ENCODE results near the gene ACOX1. TPM values are rescaled to one million over a fixed set of nuclear protein-coding genes. Genes with fewer than 3 reads are reported as not detected.

ACOX1 gene
- total RNA-seq, 1 donor from 2014 or later, result 23.3 TPM

DNA sequence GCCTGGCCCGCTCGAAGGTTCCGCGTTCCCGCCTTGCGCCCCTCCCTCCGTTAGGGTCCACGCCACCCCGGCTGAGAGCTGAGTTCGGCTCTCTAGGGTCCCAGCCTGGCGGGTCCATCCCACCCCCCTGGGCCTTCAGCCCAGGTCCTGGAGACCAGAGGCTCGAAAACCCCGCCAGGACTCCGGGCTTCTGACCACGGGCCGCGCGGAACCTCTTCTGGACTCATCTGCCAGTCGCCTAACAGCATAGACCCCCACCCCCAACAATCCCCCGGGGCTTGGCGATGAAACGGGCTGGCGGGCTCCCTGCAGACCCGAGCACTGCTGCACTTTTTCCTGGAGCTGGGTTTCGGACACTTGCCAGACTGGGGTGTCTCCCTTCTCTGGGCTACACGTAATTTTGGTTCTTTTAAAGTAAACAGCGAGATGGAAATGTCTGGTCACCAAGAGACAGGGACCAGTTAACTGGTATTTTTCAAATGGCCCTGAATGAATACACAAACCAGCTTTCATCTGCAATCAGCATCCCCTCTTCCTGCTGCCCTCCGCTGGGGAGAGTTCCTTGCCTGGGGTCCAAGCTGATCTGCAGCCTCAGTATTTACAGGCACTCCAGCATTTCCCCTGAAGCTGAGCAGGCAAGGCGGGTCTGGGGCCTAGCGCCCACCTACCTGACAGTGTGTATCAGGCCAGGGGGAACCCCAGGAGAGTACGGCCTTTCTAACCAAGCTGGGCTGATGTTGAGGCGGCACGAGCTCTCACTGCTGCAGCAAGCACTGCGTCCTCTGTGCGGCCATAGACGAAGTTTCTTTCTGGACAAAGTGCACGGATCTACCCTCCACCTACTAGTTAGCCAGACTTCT, 81.6 kb downstream of the ACOX1 start:
- ATAC-seq (ENCODE audit: low read depth) (no peak), DNase-seq (no peak)
- ChIA-PET POLR2A (interaction anchor here (1.0 to 3.7 kb wide), 14 partner anchors 8 to 829 kb away, joined by 3 to 53 read pairs (median 16); partner anchors contain the start of genes GALK1, JMJD6, METTL23 and MRPL38), CTCF (interaction anchor here (0.7 to 2.1 kb wide), 11 partner anchors 8 to 144 kb away, joined by 3 to 12 read pairs (median 4); partner anchors contain the start of genes MRPL38 and WBP2)
- Mint-ChIP-seq H3K4me1 (peaks cover 27% of the 10 kb centered on the region), H3K9me3 (no peaks in the 10 kb centered on the region), H3K27me3 (no peaks in the 10 kb centered on the region), H3K27ac (peak overlapping the region; percentile 41), H3K4me3 (peak overlapping the region; percentile 76), H3K36me3 (ENCODE audit: low read depth) (peaks cover 39% of the 10 kb centered on the region)
- intact Hi-C loops (cut with micrococcal nuclease), result loop anchor here (2.0 kb wide), 1 partner anchor 119 kb away; a partner anchor contains a TSS
- TF ChIP-seq, protein P1, sequence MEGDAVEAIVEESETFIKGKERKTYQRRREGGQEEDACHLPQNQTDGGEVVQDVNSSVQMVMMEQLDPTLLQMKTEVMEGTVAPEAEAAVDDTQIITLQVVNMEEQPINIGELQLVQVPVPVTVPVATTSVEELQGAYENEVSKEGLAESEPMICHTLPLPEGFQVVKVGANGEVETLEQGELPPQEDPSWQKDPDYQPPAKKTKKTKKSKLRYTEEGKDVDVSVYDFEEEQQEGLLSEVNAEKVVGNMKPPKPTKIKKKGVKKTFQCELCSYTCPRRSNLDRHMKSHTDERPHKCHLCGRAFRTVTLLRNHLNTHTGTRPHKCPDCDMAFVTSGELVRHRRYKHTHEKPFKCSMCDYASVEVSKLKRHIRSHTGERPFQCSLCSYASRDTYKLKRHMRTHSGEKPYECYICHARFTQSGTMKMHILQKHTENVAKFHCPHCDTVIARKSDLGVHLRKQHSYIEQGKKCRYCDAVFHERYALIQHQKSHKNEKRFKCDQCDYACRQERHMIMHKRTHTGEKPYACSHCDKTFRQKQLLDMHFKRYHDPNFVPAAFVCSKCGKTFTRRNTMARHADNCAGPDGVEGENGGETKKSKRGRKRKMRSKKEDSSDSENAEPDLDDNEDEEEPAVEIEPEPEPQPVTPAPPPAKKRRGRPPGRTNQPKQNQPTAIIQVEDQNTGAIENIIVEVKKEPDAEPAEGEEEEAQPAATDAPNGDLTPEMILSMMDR (IDR thresholded peaks at IDR 0.05), result no peak

DNA sequence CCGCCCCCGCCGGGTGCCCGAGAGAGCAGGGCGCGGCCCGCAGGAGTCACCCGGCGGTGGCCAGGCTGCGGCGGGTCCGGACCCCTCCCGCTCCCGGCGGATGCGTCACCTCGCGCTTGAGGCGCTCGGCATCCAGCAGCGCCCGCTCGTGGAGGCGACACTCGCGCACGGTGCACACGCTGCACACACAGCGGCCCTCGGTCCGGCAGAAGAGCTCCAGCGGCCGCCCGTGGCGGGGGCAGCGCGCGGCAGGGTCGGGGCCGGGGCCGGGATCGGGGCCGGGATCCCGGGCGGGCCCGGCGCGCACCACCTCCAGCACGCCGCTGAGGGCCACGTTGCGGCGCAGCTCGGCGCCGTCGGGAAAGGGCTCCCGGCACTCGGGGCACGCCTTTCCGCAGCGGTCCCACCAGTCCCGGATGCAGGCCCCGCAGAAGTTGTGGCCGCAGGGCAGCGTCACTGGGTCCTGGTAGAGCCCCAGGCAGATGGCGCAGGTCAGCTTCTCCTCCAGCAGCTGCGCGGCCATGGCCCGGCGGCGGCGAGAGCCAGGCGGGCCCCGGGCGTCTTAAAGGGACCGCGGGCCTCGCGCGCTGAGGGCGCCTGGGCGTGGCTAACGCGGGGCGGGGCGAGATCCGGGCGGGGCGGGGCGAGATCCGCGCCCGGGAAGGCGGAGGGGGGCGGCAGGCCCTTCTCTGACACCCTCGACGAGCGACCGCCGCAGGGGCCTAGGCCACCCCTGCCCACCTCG, 82.4 kb downstream of the ACOX1 start, which contains the start of gene TRIM65:
TRIM65 (minus strand) TSS at position 537 of the 745 bp plus-strand sequence; CDS start at position 523, 14 bp downstream.
- H3K27me3 Mint-ChIP-seq, result no peaks in the 10 kb centered on the region
- peak within 1 kb of the TSS; percentile 82 for H3K4me3 Mint-ChIP-seq
- CTCF ChIA-PET, result interaction anchor here (0.6 to 2.1 kb wide), 17 partner anchors 8 to 549 kb away, joined by 3 to 12 read pairs (median 3); partner anchors contain the start of genes MRPL38, SMIM5 and WBP2
- peak; percentile 85 for ATAC-seq (ENCODE audit: low read depth)
- no peaks in the 10 kb centered on the region for H3K9me3 Mint-ChIP-seq
- intact Hi-C loops (cut with micrococcal nuclease), result loop anchor here (1.0 to 2.0 kb wide), 5 partner anchors 8 to 118 kb away; partner anchors contain the start of genes MRPL38 and WBP2
- H3K4me1 Mint-ChIP-seq, result peaks cover 27% of the 10 kb centered on the region
- peaks cover 32% of the 10 kb centered on the region for H3K36me3 Mint-ChIP-seq (ENCODE audit: low read depth)
- POLR2A ChIA-PET, result interaction anchor here (0.7 to 3.7 kb wide), 21 partner anchors 8 to 830 kb away, joined by 3 to 53 read pairs (median 6); partner anchors contain the start of genes ACOX1, FBF1, GALK1 and GGA3
- TF ChIP-seq, protein P1 (IDR thresholded peaks at IDR 0.05), result no peak
- peak; percentile 86 for DNase-seq
- peak within 1 kb of the TSS; percentile 73 for H3K27ac Mint-ChIP-seq

DNA sequence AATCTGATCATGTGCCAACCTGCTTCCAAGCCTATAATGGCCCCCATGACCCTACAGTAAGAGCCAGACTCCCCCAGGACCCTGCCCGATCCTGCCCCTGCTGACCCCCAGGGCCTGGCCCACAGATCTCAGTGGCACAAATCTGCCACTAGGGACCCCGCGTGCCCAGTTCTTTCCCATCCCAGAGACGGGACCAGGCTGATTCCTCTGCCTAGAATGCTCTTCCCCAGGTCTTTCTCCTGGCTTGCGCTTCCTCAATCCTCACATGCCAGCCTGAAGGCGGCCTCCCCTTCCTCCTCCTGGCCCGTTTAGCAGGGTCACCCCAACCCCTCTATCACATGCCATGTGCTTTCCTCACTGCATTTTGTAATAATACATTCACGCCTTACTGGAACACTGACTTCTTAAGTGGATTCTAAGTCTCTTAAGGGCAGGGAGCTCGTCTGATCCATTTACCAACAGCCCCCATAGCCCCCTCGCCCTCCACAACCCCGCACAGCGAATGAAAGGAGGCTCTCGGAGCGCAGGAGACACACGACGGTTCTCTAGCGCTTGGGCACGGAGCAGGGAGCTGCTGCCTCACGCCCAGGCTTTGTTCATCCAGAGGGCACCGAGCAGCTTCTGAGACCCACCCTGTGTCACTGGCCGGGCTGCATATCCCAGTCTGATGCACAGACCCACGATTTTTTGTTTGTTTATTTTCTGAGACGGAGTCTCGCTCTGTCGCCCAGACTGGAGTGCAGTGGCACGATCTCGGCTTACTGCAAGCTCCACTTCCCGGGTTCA, 83.4 kb downstream of the ACOX1 start:
- Mint-ChIP-seq H3K36me3 (ENCODE audit: low read depth) (peaks cover 30% of the 10 kb centered on the region), H3K4me1 (peaks cover 27% of the 10 kb centered on the region), H3K27me3 (no peaks in the 10 kb centered on the region), H3K4me3 (peak overlapping the region; percentile 82), H3K27ac (peak overlapping the region; percentile 73), H3K9me3 (no peaks in the 10 kb centered on the region)
- ChIA-PET CTCF (interaction anchor here (0.9 to 2.1 kb wide), 13 partner anchors 17 to 263 kb away, joined by 3 to 12 read pairs (median 3); partner anchors contain the start of genes SMIM5, TRIM47 and WBP2), POLR2A (interaction anchor here (0.8 to 3.7 kb wide), 15 partner anchors 9 to 831 kb away, joined by 3 to 53 read pairs (median 16); partner anchors contain the start of genes ACOX1, FBF1, JMJD6 and METTL23)
- DNase-seq (no peak), ATAC-seq (ENCODE audit: low read depth) (no peak)
- intact Hi-C loops (cut with micrococcal nuclease), result loop anchor here (1.0 to 2.0 kb wide), 5 partner anchors 9 to 117 kb away; partner anchors contain the start of genes MRPL38 and WBP2
- TF ChIP-seq, protein P1 (IDR thresholded peaks at IDR 0.05), result no peak

DNA sequence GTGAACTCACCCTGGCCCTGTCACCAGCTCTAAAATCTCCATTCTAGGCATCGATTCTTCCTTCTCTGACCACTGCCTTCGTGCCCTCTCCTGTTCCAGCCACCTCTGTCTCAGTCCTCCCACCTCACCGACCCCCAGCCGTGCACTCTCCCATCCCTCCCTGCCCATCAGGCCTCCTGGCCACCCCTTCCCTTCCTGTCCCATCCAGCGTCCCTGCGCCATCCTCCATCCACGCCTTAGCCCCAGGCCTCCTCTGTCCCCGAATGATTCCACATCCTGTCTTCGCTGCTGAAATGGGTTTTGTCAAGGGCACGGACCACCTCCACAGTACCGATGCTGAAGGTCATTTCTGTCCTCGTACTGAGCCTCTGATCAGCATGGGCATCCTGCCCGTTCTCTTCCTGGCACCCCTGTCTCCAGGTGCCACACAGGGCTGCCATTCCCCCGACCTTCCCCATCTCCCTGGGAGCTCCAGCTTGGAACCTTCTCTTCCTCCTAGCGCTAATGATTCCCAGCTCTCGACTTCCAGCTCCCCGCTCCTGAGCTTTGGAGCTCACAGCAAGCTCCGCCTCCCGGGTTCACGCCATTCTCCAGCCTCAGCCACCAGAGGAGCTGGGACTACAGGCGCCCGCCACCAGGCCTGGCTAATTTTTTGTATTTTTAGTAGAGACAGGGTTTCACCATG, 84.8 kb downstream of the ACOX1 start:
- H3K4me3 Mint-ChIP-seq, result peak overlapping the region; percentile 21
- DNase-seq, result no peak
- POLR2A ChIA-PET, result interaction anchor here (0.5 to 1.8 kb wide), 2 partner anchors 18 to 593 kb away, joined by 3 to 4 read pairs; no protein-coding TSS in a partner anchor
- H3K36me3 Mint-ChIP-seq (ENCODE audit: low read depth), result peaks cover 28% of the 10 kb centered on the region
- peaks cover 27% of the 10 kb centered on the region for H3K4me1 Mint-ChIP-seq
- intact Hi-C loops (cut with micrococcal nuclease), result no loop called here
- peak overlapping the region; percentile 42 for H3K27ac Mint-ChIP-seq
- H3K27me3 Mint-ChIP-seq, result no peaks in the 10 kb centered on the region
- TF ChIP-seq, protein P1 (IDR thresholded peaks at IDR 0.05), result no peak
- no peaks in the 10 kb centered on the region for H3K9me3 Mint-ChIP-seq
- no peak for ATAC-seq (ENCODE audit: low read depth)
- CTCF ChIA-PET, result interaction anchor here (0.6 to 1.0 kb wide), 2 partner anchors 49 to 111 kb away, joined by 3 to 4 read pairs; no protein-coding TSS in a partner anchor

All from activated B cell treated with CpG ODN at 0.5 μM for 24 hours (primary cell).